Activated T-helper 9 cell treated with anti-CD3 and anti-CD28 coated beads, Interleukin-2, amount 50 U/mL, for 16 hours (primary cell): Measurements from ENCODE around the gene RAB3C.

Source experiments
- DNase-seq: peaks from one replicate; pipeline ENCODE4 v3.0.0-alpha.2; 2020; ENCODE audit warnings: low read depth

The RAB3C gene

GRCh38 chr5:58773744-58774441 is 191.0 kb downstream of the RAB3C start:
- no peak for DNase-seq

GRCh38 chr5:58774937-58775336 is 192.1 kb downstream of the RAB3C start:
- DNase-seq: no peak

GRCh38 chr5:58775701-58776262 is 192.9 kb downstream of the RAB3C start:
- DNase-seq: no peak

DNA sequence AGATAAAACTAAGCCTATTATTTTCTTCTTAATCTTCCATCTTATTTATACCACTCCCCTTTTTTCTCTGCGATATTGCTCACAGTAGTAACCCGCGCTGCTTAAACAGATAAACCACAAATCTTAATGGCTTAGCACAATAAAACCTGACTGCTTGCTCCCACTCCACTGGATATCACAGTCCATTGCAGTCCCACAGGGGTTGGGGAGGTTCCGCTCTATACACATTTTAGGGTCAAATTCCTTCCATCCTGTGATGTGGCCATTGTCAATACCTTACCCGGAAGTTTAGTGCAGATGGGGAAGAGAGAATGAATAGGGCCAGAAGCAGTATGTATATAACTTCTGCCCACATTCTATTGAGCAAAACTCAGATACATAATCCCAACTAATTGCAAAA is 193.7 kb downstream of the RAB3C start:
- DNase-seq: no peak

DNA sequence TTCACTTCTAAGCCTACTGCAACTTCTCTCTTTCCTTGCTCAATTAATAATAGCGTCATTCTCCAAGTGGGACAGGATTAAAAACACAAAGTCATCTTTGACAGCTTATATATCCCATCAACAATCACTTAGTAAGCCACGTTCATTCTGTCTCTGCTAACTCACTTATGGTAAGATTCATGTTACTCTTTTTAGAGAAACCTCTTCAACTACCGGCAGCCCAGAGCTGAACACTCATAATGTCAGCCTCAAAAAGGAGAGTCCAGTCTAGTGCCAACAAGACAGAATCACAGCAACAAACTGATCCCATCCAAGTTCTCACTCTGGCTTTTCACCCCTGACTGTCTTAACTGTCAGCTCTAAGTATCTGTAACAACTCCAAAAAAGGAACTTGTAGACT is 196.0 kb downstream of the RAB3C start:
- no peak for DNase-seq

DNA sequence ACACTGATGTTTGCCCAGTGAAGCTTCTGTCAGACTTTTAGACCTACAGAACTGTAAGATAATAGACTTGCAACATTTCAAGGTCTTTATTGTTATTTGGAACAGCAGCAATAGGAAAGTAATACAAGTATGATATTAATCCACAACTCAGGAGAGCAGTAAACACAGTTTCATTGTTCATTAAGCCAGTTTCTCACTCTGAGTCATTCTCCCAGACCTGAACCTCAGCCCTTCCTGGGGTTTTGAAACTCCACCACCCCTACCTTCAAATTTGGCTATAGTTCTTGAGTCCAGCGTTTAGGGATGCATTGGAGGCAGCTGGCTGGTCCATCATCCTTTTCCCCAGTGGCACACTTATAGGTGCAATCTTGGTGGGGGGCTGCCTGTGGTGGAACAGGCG is 203.2 kb downstream of the RAB3C start:
- DNase-seq: no peak

DNA sequence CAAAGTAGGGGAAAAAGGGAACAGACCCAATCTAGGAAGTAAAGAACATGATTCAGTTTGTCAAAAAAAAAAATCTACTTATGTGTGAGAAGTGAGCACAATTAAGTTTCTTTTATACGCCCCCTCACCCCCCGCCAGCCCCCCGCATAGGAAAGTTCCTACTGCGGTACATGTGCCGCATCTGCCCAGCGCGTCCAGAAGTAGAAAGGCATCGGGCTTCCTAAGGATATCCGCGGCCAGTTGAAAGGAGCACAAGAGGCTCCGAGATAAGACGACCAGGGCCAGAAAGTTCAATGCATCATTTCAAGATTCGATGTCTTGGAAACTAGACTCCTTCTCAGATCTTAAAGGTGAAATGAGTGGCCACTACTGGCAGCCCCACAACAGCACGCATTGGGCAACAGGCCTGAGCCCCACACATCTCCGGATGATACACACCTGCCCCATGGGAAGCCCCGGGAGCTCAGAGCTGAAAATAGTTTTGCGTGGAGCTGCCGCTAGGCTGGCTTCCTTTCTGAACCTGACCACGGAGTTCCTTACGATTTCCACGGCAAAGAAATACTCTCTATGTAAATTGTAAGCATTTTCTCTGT is 203.9 kb downstream of the RAB3C start:
- no peak for DNase-seq

DNA sequence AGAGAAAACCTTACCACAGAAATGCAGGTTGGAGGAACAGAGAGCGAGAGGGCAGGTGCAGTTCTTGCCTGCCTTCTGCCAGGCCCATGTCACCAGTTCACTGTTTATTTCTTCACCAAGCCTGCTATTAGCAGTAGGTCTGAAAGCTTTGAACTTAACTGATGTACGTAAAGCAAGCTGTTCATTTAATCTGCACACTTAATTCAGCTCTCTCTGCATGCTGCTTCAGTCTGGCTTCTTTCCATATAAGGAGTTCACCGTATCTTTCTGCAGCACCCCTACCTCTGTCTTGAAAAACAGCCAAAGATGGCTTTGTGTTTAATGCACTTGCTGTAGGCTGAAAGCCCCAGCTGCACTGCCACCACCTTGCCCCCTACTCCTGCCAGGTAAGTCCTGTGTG is 205.1 kb downstream of the RAB3C start:
- no peak for DNase-seq

GRCh38 chr5:58793888-58794657 is 211.2 kb downstream of the RAB3C start:
- no peak for DNase-seq

GRCh38 chr5:58794875-58795274 is 212.0 kb downstream of the RAB3C start:
- no peak for DNase-seq

- DNase-seq: no peak
Observed at GRCh38 chr5:58795327-58795726, 212.5 kb downstream of the RAB3C start.

GRCh38 chr5:58797021-58797420 is 214.1 kb downstream of the RAB3C start:
- DNase-seq: no peak

- no peak for DNase-seq
Observed at GRCh38 chr5:58800356-58800755, 217.5 kb downstream of the RAB3C start.

GRCh38 chr5:58800861-58801540 is 218.1 kb downstream of the RAB3C start:
- DNase-seq: no peak

DNA sequence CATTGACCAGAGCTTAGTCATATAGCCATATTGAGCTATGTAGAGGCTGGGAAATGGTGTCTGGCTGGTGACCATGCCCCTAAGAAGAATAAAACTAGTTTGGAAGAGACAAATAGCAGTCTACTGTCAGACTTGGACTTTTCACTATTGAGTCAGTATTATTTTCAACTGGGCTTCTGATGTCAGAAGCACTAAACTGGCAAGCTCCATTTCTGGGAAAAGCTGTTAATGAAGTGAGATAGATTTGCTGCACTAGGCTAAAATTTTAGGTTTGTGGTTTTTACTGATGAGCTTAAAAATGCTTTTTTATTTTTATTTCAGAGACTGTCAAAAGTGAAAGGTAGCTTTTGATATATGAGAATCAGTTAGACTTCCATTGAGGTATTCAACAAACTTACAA is 220.2 kb downstream of the RAB3C start:
- DNase-seq: no peak

GRCh38 chr5:58804291-58804690 is 221.4 kb downstream of the RAB3C start:
- no peak for DNase-seq

- DNase-seq: no peak
Observed at GRCh38 chr5:58810086-58810485, 227.2 kb downstream of the RAB3C start.

GRCh38 chr5:58813855-58814254 is 231.0 kb downstream of the RAB3C start:
- no peak for DNase-seq

DNA sequence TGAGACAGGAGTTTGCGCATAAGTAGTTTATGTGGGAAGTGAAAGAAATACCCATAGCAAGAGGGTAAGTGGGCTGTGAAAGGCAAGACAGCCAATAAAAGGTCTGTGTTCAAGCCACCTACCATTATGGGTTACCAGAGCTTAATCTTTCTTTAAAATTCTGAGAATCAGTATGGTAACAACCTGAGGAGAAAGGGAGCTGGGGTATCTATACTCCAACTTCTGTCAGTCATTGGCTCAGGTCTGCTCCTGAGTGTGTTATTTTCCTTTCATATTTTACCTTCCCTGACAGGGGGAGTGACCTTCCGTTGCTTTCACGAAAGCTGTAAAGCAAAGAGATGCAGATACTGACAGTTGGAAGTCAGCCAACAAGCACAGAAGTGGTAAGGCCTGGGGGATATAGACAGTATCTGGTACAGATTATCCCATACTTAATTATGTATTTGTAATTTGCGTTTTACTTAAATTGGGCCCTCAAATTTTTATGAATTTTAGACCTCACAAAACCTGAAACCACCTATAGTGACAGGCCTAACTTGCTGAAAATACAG is 233.4 kb downstream of the RAB3C start:
- DNase-seq: no peak

- DNase-seq: no peak
Observed at GRCh38 chr5:58818465-58818864, 235.6 kb downstream of the RAB3C start.

DNA sequence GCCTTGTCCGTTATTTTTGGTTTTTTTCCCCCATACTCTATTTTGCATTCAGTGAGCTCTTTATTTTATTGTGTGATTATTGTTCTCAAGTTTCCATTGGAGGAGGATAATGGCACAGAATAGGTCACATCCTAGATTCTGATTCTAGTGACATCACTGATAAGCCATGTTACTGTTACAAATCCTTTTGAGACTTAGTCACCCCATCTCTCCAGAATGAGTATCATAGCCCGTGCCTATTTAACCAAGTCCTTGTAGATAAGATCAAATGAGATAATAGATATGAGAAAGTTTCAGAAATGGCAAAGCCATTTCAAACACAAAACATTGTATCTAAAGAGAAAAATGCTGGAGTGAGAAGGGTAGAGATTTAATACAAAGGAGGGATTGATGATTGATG is 242.6 kb downstream of the RAB3C start:
- DNase-seq: no peak

DNA sequence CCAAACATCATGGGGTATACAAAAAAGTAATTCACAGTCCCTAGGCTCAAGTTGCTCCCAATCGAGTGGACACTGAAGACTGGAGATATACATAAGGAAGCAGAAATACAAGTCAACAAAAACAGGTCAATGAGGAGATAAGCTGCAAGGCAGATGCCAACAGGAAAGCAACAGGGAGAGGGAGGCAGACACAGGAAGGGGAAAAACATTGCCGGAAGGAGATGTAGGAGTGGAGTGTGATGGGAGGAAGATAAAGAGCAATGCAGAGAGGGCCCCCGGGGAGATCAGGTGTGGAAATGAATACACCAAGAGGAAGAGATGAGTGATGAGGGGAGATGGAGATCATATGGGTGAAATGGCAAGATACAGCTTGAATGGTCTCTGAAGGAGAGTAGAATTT is 243.0 kb downstream of the RAB3C start:
- no peak for DNase-seq
